Heart left ventricle (tissue), 16 donors: ENCODE data around the gene LECT2. TPM values are rescaled to one million over a fixed set of nuclear protein-coding genes. Genes with fewer than 3 reads are reported as not detected.

Experiments used
- ATAC-seq, 4 donors: fragments of 200-7000 bp; cut with Tn5 transposase; one replicate each; pipeline ENCODE4 v1.9.1; 2020 to 2022; ENCODE audit warnings: moderate library complexity in 4 of 4, mild to moderate bottlenecking in 3 of 4, moderate number of reproducible peaks in 1 of 4
- DNase-seq, 5 donors: peaks; one replicate each; pipeline ENCODE4 v3.0.0-alpha.2; 2020
- H3K27ac ChIP-seq, 12 donors: fragments of 200-600 bp; sonication (generic) in 4 of 12; one replicate each; pipeline versions ENCODE4 v1.5.0 to v1.8.0; 2016 to 2022; ENCODE audit warnings: mild to moderate bottlenecking in 2 of 12
- H3K27me3 ChIP-seq, 9 donors: fragments of 200-600 bp; sonication (generic) in 2 of 9; one replicate each; pipeline versions ENCODE4 v1.5.1 to v1.8.0; 2016 to 2022; ENCODE audit warnings: mild to moderate bottlenecking in 3 of 9
- H3K36me3 ChIP-seq, 9 donors: fragments of 200-600 bp; sonication (generic) in 2 of 9; one replicate each; pipeline versions ENCODE4 v1.5.0 to v1.8.0; 2018 to 2022; ENCODE audit warnings: mild to moderate bottlenecking in 2 of 9
- H3K4me1 ChIP-seq, 12 donors: fragments of 200-600 bp; sonication (generic) in 4 of 12; one replicate each; pipeline versions ENCODE4 v1.5.0 to v1.8.0; 2016 to 2022; ENCODE audit warnings: mild to moderate bottlenecking in 3 of 12
- H3K4me3 ChIP-seq, 12 donors: fragments of 200-600 bp; sonication (generic) in 4 of 12; one replicate each; pipeline versions ENCODE4 v1.5.0 to v1.8.0; 2017 to 2022; ENCODE audit warnings: mild to moderate bottlenecking in 9 of 12, moderate library complexity in 4 of 12
- H3K9me3 ChIP-seq, 12 donors: fragments of 200-600 bp; sonication (generic) in 4 of 12; one replicate each; pipeline versions ENCODE4 v1.5.0 to v1.8.0; 2016 to 2022; ENCODE audit warnings: mild to moderate bottlenecking in 1 of 12
- POLR2A ChIP-seq, 2 donors: fragments of 450-650 bp; IDR thresholded peaks; one replicate each; pipeline ENCODE4 v1.6.1; 2017; ENCODE audit warnings: antibody characterized with exemption in 2 of 2, mild to moderate bottlenecking in 2 of 2, moderate library complexity in 2 of 2
- WGBS, 4 donors: extraction: QIAGEN DNeasy Blood & Tissue Kit in 2 of 4; methylation state at CpG; one replicate each; pipeline versions ENCODE4 v1.1.5 to v1.1.7; 2013 to 2018; 5-methylcytosine and 5-hydroxymethylcytosine counted together
- intact Hi-C, 10 donors: fragments of 100-400 bp; cut with DNase I; formaldehyde crosslinking; loops; one replicate each; pipeline versions ENCODE4 v1.11.1 to v1.14.2; 2022
- polyA plus RNA-seq, 2 donors: library from polyadenylated mRNA; stranded (reverse); fragments of 200-250 nt; gene quantifications; one replicate each; pipeline ENCODE4 v1.2.3, GENCODE V29; 2013
- total RNA-seq, 9 donors: library from RNA; depleted of rRNA in 2 of 9; stranded (reverse); fragments of >200 nt in 2 of 9; fragmentation: NEBNext Ultra II Directional in 3 of 9; extraction: Animal tissue kit (Norgen Biotek cat#: 25700) in 3 of 9; gene quantifications; one replicate each; pipeline versions ENCODE4 v1.1.0 to v1.2.4, GENCODE V29; 2016 to 2023
- TF ChIP-seq, protein P1 (sequence below), 12 donors: fragments of 200-600 bp; sonication (generic) in 4 of 12; IDR thresholded peaks; one replicate each; pipeline versions ENCODE4 v1.5.0 to v1.8.0; 2018 to 2022; ENCODE audit warnings: antibody characterized with exemption in 12 of 12, mild to moderate bottlenecking in 5 of 12
- donor health status: ischemic (EF 13 %, LVEDD 7.1; RV severe dilation, severe dysfunction).
- donor health status: healthy with polysubstance abuse.
- donor health status: DM: no; HTN: yes; CAD: no.
- donor health status: DM: no; HTN: no; CAD: no.
- donor health status: ischemic (EF 25% LVEDD 6.9; RV normal size, moderate dysfunction).
- donor health status: ischemic (EF 25% LVEDD 5.7; RV mildly dilated, moderate dysfunction).
- donor health status: healthy.
- donor health status: DM: yes; HTN: yes; CAD: no.
- donor health status: ischemic (EF 35%, LVEDD 5.7; RV mildly dilated, moderate dysfunction).
- donor health status: nonischemic (EF 11% LVEDD 7.7; RV severe dilation, severe dysfunction).
- donor health status: DM: yes; HTN: yes; CAD: no.
- donor health status: PGD.
- donor health status: ischemic (EF 29% LVEDD 5.4; RV normal size, mild dysfunction).
- donor health status: nonischemic (EF 23%, LVEDD 6.1; RV moderate dilation, normal function).

LECT2 gene
- total and polyA plus RNA-seq, 11 donors, result not detected

DNA sequence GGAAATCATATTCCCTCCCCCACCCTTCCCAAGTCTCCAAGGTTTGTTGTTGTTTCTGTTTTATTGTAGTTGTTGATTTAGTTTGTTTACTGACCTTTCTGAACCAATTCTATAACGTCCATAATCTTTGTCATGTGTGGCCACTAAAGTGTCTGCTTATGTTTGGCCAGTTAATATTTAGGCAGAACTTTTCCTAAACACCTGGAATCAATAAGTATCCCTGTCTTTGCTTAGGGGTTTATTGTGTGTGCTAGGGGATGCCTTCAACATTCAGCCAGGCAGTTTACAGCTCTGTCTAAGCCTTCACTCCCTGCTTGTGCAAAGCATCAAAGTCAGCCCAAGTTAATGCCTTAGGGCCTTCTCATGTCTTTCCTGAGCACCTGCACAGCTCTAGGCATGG lies 16.9 kb upstream of the LECT2 start:
- H3K36me3 ChIP-seq, result no peaks in the 10 kb centered on the region
- intact Hi-C loops, result loop anchor here in 3 of 10 donors (10.0 kb wide), 1 partner anchor 93 kb away; no protein-coding TSS in a partner anchor
- H3K9me3 ChIP-seq, result peaks cover 0 to 10% (median 0%) of the 10 kb centered on the region in 12 donors
- H3K27ac ChIP-seq, result no peak overlapping the region
- H3K4me3 ChIP-seq, result no peak overlapping the region
- ATAC-seq, result no peak
- no peaks in the 10 kb centered on the region for H3K27me3 ChIP-seq
- no peak for TF ChIP-seq POLR2A (IDR thresholded peaks at IDR 0.05)
- TF ChIP-seq, protein P1, sequence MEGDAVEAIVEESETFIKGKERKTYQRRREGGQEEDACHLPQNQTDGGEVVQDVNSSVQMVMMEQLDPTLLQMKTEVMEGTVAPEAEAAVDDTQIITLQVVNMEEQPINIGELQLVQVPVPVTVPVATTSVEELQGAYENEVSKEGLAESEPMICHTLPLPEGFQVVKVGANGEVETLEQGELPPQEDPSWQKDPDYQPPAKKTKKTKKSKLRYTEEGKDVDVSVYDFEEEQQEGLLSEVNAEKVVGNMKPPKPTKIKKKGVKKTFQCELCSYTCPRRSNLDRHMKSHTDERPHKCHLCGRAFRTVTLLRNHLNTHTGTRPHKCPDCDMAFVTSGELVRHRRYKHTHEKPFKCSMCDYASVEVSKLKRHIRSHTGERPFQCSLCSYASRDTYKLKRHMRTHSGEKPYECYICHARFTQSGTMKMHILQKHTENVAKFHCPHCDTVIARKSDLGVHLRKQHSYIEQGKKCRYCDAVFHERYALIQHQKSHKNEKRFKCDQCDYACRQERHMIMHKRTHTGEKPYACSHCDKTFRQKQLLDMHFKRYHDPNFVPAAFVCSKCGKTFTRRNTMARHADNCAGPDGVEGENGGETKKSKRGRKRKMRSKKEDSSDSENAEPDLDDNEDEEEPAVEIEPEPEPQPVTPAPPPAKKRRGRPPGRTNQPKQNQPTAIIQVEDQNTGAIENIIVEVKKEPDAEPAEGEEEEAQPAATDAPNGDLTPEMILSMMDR (IDR thresholded peaks at IDR 0.05), result no peak
- 33 to 79% (median 51%) methylated on average over 1 of the region's 1 CpG for WGBS, 4 donors
- peaks cover 0 to 11% (median 0%) of the 10 kb centered on the region in 12 donors for H3K4me1 ChIP-seq
- no peak for DNase-seq

DNA sequence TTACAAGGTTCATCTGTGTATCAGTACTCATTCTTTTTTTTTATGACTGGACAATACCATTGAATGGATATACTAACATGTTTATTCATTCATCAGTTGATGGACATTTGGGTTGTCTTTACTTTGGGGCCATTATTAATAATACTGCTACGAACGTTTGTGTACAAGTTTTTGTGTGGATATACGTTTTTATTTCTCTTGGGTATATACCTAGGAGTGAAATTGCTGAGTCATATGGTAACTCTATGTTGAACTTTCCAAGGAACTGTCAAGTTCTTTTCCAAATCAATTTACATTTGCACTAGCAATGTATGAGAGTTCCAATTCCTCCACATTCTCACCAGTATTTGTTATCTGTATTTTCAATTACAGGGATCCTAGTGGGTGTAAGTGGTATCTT lies 12.0 kb upstream of the LECT2 start:
- ATAC-seq (no peak), DNase-seq (no peak)
- intact Hi-C loops, result loop anchor here in 2 of 10 donors (2.0 to 5.0 kb wide), 2 partner anchors 44 to 91 kb away; no protein-coding TSS in a partner anchor
- Histone ChIP-seq H3K27me3 (no peaks in the 10 kb centered on the region), H3K9me3 (peaks cover 0 to 10% (median 0%) of the 10 kb centered on the region in 12 donors), H3K36me3 (no peaks in the 10 kb centered on the region), H3K27ac (peak overlapping the region in 2 of 12 donors; percentile 9 to 31), H3K4me3 (no peak overlapping the region), H3K4me1 (peaks cover 0 to 5% (median 0%) of the 10 kb centered on the region in 12 donors)
- TF ChIP-seq, protein P1 (IDR thresholded peaks at IDR 0.05), result no peak
- no peak for TF ChIP-seq POLR2A (IDR thresholded peaks at IDR 0.05)
- 86 to 92% (median 89%) methylated on average over 3 of the region's 3 CpGs for WGBS, 4 donors

DNA sequence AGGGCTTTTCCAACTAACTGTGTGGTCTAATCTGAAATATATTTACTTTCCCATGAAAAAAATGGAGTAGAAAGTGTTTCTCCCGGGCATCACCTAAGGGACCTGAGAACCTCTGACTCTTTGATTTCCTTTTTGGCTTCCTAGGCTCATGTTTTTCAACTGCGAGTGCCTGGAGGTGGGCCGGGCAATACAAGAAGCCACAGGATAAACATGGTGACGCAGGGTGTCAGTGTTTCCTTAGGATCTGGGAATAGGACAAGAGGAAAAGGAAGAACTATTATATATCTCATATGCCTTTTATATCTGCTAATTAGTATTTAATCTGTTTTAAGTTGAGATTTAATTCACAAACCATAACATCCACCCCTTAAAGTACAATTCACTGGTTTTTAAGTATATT lies 11.4 kb upstream of the LECT2 start:
- ATAC-seq, result peak in 1 of 4 donors; percentile 82
- intact Hi-C loops, result loop anchor here in 2 of 10 donors (2.0 to 5.0 kb wide), 2 partner anchors 45 to 91 kb away; no protein-coding TSS in a partner anchor
- Histone ChIP-seq H3K4me3 (no peak overlapping the region), H3K36me3 (no peaks in the 10 kb centered on the region), H3K27ac (peak overlapping the region in 2 of 12 donors; percentile 31 to 32), H3K27me3 (no peaks in the 10 kb centered on the region), H3K9me3 (peaks cover 0 to 8% (median 0%) of the 10 kb centered on the region in 12 donors), H3K4me1 (peaks cover 0 to 5% (median 0%) of the 10 kb centered on the region in 12 donors)
- DNase-seq, result no peak
- WGBS, 4 donors, result 50 to 60% (median 59%) methylated on average over 4 of the region's 4 CpGs
- TF ChIP-seq, protein P1 (IDR thresholded peaks at IDR 0.05), result peak in 7 of 12 donors; percentile 14 to 49 (median 22)
- TF ChIP-seq POLR2A (IDR thresholded peaks at IDR 0.05), result no peak

DNA sequence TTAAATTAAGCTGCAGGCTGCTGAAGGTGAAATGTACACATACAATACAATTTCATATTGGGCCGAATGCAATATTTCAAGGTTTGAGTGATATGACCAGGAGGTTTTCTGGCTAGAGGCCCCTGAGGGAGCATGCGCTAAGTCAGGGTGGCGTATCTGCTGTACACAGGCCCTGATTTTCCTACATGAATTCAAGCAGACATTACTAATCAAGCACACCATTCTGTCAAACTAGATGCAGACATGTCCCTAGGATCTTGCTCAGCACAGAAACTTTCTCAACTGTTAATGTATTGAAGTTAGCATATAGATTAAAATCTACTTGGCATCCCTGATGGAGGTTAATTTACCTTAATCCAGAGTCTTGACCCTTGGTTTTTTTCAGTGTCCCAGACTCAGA lies 10.7 kb upstream of the LECT2 start:
- ATAC-seq (no peak), DNase-seq (no peak)
- TF ChIP-seq, protein P1 (IDR thresholded peaks at IDR 0.05), result no peak
- no peak for TF ChIP-seq POLR2A (IDR thresholded peaks at IDR 0.05)
- H3K27ac ChIP-seq, result peak overlapping the region in 1 of 12 donors; percentile 32
- WGBS, 4 donors, result 88 to 97% (median 94%) methylated on average over 3 of the region's 3 CpGs
- no peaks in the 10 kb centered on the region for H3K36me3 ChIP-seq
- peaks cover 0 to 2% (median 0%) of the 10 kb centered on the region in 12 donors for H3K9me3 ChIP-seq
- H3K27me3 ChIP-seq, result no peaks in the 10 kb centered on the region
- H3K4me3 ChIP-seq, result no peak overlapping the region
- H3K4me1 ChIP-seq, result peaks cover 0 to 5% (median 0%) of the 10 kb centered on the region in 12 donors
- intact Hi-C loops, result loop anchor here in 1 of 10 donors (5.0 kb wide), 1 partner anchor 92 kb away; no protein-coding TSS in a partner anchor
